IMR-90 (cell line): ENCODE results near the gene G3BP2.

Source experiments
- CHD1 ChIP-seq: IDR thresholded peaks from 2 replicates; pipeline ENCODE4 v1.6.1; 2012; ENCODE audit warnings: low read depth, low read length, improper control_type of control experiment
- CTCF ChIP-seq: conservative IDR thresholded peaks from 2 replicates; pipeline ENCODE4 v1.5.1; 2012; ENCODE audit warnings: mild to moderate bottlenecking, low read depth, low read length, improper control_type of control experiment
- ELK1 ChIP-seq: fragments of 150-350 bp; IDR thresholded peaks from 2 replicates; pipeline ENCODE4 v1.6.1; 2016; ENCODE audit warnings: low read depth, mild to moderate bottlenecking, low read length, moderate library complexity, borderline replicate concordance
- MXI1 ChIP-seq: IDR thresholded peaks from 2 replicates; pipeline ENCODE4 v1.6.1; 2012; ENCODE audit warnings: low read depth, mild to moderate bottlenecking, low read length, moderate library complexity, borderline replicate concordance
- POLR2A ChIP-seq: IDR thresholded peaks from 2 replicates; pipeline ENCODE4 v1.6.1; 2012; ENCODE audit warnings: mild to moderate bottlenecking, low read depth, low read length
- RAD21 ChIP-seq: IDR thresholded peaks from 2 replicates; pipeline ENCODE4 v1.6.1; 2012; ENCODE audit warnings: low read length, improper control_type of control experiment
- SMC3 ChIP-seq: fragments of 150-350 bp; IDR thresholded peaks from 2 replicates; pipeline ENCODE4 v1.6.1; 2016; ENCODE audit warnings: low read depth, mild to moderate bottlenecking, antibody characterized with exemption, low read length, moderate library complexity
- TF ChIP-seq, protein P1 (sequence below): fragments of 150-350 bp; IDR thresholded peaks from 2 replicates; pipeline ENCODE4 v1.6.1; 2017; ENCODE audit warnings: mild to moderate bottlenecking, antibody characterized with exemption, low read length, low read depth

GRCh38 chr4:75605928-75606327 is 67.3 kb downstream of the G3BP2 start:
- TF ChIP-seq RAD21 (no peak), CTCF (no peak), POLR2A (no peak), CHD1 (no peak), SMC3 (no peak), MXI1 (no peak), ELK1 (no peak)
- TF ChIP-seq, protein P1, sequence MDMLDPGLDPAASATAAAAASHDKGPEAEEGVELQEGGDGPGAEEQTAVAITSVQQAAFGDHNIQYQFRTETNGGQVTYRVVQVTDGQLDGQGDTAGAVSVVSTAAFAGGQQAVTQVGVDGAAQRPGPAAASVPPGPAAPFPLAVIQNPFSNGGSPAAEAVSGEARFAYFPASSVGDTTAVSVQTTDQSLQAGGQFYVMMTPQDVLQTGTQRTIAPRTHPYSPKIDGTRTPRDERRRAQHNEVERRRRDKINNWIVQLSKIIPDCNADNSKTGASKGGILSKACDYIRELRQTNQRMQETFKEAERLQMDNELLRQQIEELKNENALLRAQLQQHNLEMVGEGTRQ, result no peak
